Gastroesophageal sphincter (tissue), 4 donors: ENCODE results near the gene TARBP1. TPM values are rescaled to one million over a fixed set of nuclear protein-coding genes. Genes with fewer than 3 reads are reported as not detected.

Experiments
- ATAC-seq: fragments of 150-250 bp; one replicate; pipeline ENCODE4 v1.9.1; 2016; ENCODE audit warnings: mild to moderate bottlenecking, moderate library complexity
- H3K27ac ChIP-seq, 4 donors: fragments of 200-600 bp; sonication (generic) in 3 of 4; 1 replicate in 3 of 4; 2 replicates in 1 of 4; pipeline ENCODE4 v1.5.1; 2016 to 2019
- H3K27me3 ChIP-seq: fragments of 200-600 bp; sonication (generic); one replicate; pipeline ENCODE4 v1.5.1; 2019
- H3K36me3 ChIP-seq, 2 donors: fragments of 200-600 bp; sonication (generic); one replicate each; pipeline ENCODE4 v1.5.1; 2019; ENCODE audit warnings: control low read depth in 1 of 2
- H3K4me1 ChIP-seq, 3 donors: fragments of 200-600 bp; sonication (generic); 1 replicate in 2 of 3; 2 replicates in 1 of 3; pipeline ENCODE4 v1.5.1; 2016 to 2019; ENCODE audit warnings: control low read depth in 2 of 3
- H3K4me3 ChIP-seq, 2 donors: fragments of 200-600 bp; sonication (generic); one replicate each; pipeline ENCODE4 v1.5.1; 2019; ENCODE audit warnings: mild to moderate bottlenecking in 1 of 2, moderate library complexity in 1 of 2
- H3K9me3 ChIP-seq, 3 donors: fragments of 200-600 bp; sonication (generic); one replicate each; pipeline ENCODE4 v1.5.1; 2017 to 2019; ENCODE audit warnings: control low read depth in 2 of 3
- EP300 ChIP-seq: sonication (generic); formaldehyde crosslinking; IDR thresholded peaks from one replicate; pipeline ENCODE4 v1.6.1; 2017; ENCODE audit warnings: antibody characterized with exemption, mild to moderate bottlenecking
- POLR2A ChIP-seq, 2 donors: fragments of 450-650 bp; IDR thresholded peaks; one replicate each; pipeline ENCODE4 v1.6.1; 2017; ENCODE audit warnings: antibody characterized with exemption in 2 of 2, mild to moderate bottlenecking in 2 of 2, moderate library complexity in 1 of 2
- POLR2AphosphoS5 ChIP-seq: sonication (generic); formaldehyde crosslinking; IDR thresholded peaks from one replicate; pipeline ENCODE4 v1.6.1; 2017; ENCODE audit warnings: antibody characterized with exemption
- WGBS, 2 donors: methylation state at CpG; one replicate each; pipeline ENCODE4 v1.1.5; 2018; ENCODE audit warnings: low coverage in 1 of 2; 5-methylcytosine and 5-hydroxymethylcytosine counted together
- total RNA-seq, 4 donors: library from RNA; depleted of rRNA; stranded (reverse); fragments of >200 nt; gene quantifications; one replicate each; pipeline ENCODE4 v1.1.0, GENCODE V29; 2016
- TF ChIP-seq, protein P1 (sequence below), 4 experiments: fragments of 200-600 bp in 2 of 4; fragments of 450-650 bp in 2 of 4; sonication (generic) in 1 of 4; IDR thresholded peaks; one replicate each; pipeline ENCODE4 v1.5.1; 2017 to 2019; ENCODE audit warnings: antibody characterized with exemption in 4 of 4, mild to moderate bottlenecking in 2 of 4, moderate library complexity in 2 of 4

TARBP1 gene
- total RNA-seq, 4 donors from 2014 or later, result 6.7 to 9.6 (median 8.7) TPM

- 69 to 71% methylated on average over 7 to 11 of the region's 17 CpGs for WGBS, 2 donors
- Histone ChIP-seq H3K36me3 (no peaks in the 10 kb centered on the region), H3K4me3 (no peak overlapping the region), H3K9me3 (no peaks in the 10 kb centered on the region), H3K4me1 (peaks cover 0 to 11% (median 5%) of the 10 kb centered on the region in 3 donors), H3K27ac (no peak overlapping the region), H3K27me3 (peaks cover 8% of the 10 kb centered on the region)
- no peak for TF ChIP-seq POLR2A (IDR thresholded peaks at IDR 0.05)
- TF ChIP-seq, protein P1, sequence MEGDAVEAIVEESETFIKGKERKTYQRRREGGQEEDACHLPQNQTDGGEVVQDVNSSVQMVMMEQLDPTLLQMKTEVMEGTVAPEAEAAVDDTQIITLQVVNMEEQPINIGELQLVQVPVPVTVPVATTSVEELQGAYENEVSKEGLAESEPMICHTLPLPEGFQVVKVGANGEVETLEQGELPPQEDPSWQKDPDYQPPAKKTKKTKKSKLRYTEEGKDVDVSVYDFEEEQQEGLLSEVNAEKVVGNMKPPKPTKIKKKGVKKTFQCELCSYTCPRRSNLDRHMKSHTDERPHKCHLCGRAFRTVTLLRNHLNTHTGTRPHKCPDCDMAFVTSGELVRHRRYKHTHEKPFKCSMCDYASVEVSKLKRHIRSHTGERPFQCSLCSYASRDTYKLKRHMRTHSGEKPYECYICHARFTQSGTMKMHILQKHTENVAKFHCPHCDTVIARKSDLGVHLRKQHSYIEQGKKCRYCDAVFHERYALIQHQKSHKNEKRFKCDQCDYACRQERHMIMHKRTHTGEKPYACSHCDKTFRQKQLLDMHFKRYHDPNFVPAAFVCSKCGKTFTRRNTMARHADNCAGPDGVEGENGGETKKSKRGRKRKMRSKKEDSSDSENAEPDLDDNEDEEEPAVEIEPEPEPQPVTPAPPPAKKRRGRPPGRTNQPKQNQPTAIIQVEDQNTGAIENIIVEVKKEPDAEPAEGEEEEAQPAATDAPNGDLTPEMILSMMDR (IDR thresholded peaks at IDR 0.05), result no peak
- no peak for ATAC-seq
Measured at GRCh38 chr1:234484991-234485739, 6.2 kb upstream of the TARBP1 start.

GRCh38 chr1:234484218-234484617, 5.2 kb upstream of the TARBP1 start:
- ATAC-seq, result no peak
- no peak for TF ChIP-seq POLR2A (IDR thresholded peaks at IDR 0.05)
- no peak for TF ChIP-seq EP300
- TF ChIP-seq POLR2AphosphoS5, result no peak
- TF ChIP-seq, protein P1 (IDR thresholded peaks at IDR 0.05), result no peak
- 48 to 73% methylated on average over 2 to 3 of the region's 3 CpGs for WGBS, 2 donors

GRCh38 chr1:234481771-234482170, 2.8 kb upstream of the TARBP1 start:
- Histone ChIP-seq H3K4me1 (peaks cover 0 to 19% (median 0%) of the 10 kb centered on the region in 3 donors), H3K27ac (no peak overlapping the region), H3K9me3 (no peaks in the 10 kb centered on the region), H3K36me3 (no peaks in the 10 kb centered on the region), H3K4me3 (no peak overlapping the region), H3K27me3 (peaks cover 8% of the 10 kb centered on the region)
- 81 to 83% methylated on average over 3 to 5 of the region's 5 CpGs for WGBS, 2 donors
- TF ChIP-seq EP300, result no peak
- TF ChIP-seq, protein P1 (IDR thresholded peaks at IDR 0.05), result no peak
- no peak for TF ChIP-seq POLR2A (IDR thresholded peaks at IDR 0.05)
- no peak for TF ChIP-seq POLR2AphosphoS5
- ATAC-seq, result no peak

More at GRCh38 chr1:234484218-234484617, 5.2 kb upstream of the TARBP1 start:
- Histone ChIP-seq H3K27me3 (peaks cover 8% of the 10 kb centered on the region), H3K4me3 (no peak overlapping the region), H3K36me3 (no peaks in the 10 kb centered on the region), H3K27ac (no peak overlapping the region), H3K4me1 (peaks cover 0 to 15% (median 5%) of the 10 kb centered on the region in 3 donors), H3K9me3 (no peaks in the 10 kb centered on the region)

- H3K4me3 ChIP-seq, result no peak overlapping the region
- H3K9me3 ChIP-seq, result no peaks in the 10 kb centered on the region
- peaks cover 8% of the 10 kb centered on the region for H3K27me3 ChIP-seq
- WGBS, 2 donors, result 68 to 71% methylated on average over 2 of the region's 2 CpGs
- TF ChIP-seq POLR2AphosphoS5 (no peak), POLR2A (IDR thresholded peaks at IDR 0.05) (no peak), EP300 (no peak)
- TF ChIP-seq, protein P1 (IDR thresholded peaks at IDR 0.05), result no peak
- ATAC-seq, result no peak
- peaks cover 0 to 19% (median 0%) of the 10 kb centered on the region in 3 donors for H3K4me1 ChIP-seq
- H3K27ac ChIP-seq, result no peak overlapping the region
- no peaks in the 10 kb centered on the region for H3K36me3 ChIP-seq
Measured at GRCh38 chr1:234479866-234480265, 887 bp upstream of the TARBP1 start.

DNA sequence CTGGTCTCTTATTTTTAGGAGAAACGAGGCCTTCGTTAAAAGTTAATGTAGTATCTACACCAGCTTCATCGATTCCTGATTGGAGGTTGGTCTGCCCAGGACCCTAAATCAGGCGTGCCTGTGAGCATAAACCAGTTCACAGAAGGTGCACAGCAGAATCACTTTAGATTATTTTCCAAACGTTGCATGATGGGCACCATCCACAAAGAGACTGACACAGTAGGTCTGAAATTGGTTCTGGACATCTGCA, 256 bp upstream of the TARBP1 start:
- peak overlapping the region in 3 of 4 donors; percentile 91 to 93 (median 92) for H3K27ac ChIP-seq

More for the DNA sequence above, 256 bp upstream of the TARBP1 start:
- H3K27me3 ChIP-seq, result peaks cover 8% of the 10 kb centered on the region
- peaks cover 0 to 19% (median 0%) of the 10 kb centered on the region in 3 donors for H3K4me1 ChIP-seq
- 0% methylated on average over 1 to 2 of the region's 5 CpGs for WGBS, 2 donors
- TF ChIP-seq, protein P1 (IDR thresholded peaks at IDR 0.05), result no peak
- TF ChIP-seq POLR2A (IDR thresholded peaks at IDR 0.05) (no peak), POLR2AphosphoS5 (no peak), EP300 (no peak)
- no peaks in the 10 kb centered on the region for H3K36me3 ChIP-seq
- ATAC-seq, result no peak
- peak overlapping the region in 1 of 2 donors; percentile 81 for H3K4me3 ChIP-seq
- no peaks in the 10 kb centered on the region for H3K9me3 ChIP-seq
